ENCODE data around the gene SORCS2.

The SORCS2 gene

DNA sequence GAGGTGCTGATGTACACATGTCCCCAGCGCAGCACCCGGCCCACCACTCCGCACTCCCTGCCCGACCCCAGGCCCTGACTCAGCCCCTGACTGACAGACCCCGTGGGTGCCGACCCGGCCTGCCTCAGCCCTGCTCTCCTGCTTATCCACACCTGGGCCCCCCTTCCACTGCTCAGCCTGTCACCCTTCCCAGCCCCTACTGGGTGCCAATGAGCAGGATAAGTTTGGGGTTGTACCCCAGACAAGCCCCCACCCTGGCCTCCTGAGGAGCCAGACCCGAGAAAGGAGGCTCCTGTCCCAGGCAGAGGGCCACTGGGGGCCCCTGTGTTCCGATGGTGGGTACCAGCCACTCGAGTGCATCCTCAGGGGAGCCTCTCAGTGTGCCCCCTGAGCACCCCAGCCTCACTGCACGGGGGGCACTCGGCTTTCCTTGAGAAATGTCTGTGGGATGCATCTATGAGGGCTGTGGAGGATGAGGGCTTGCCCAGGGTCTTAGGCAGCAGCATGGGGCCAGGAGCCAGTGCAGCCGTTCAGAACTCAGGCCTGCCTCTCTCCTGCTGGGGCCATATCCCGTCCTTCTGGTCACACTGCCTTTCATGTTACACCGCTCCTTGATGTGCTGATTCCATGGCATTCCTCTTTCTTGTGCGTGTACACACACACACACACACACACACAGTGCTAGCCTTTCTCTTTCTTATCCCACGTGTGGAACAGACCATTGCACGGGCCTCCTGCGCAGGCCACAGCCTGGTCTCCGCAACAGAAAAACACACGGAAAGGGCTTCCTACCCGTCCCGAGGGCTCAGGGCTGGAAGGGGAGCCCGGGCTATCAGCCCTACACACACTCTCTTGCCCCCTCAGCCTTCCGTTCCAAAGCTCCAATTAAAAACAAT is 462.5 kb downstream of the SORCS2 start:
- Histone ChIP-seq H3K4me3 (ENCODE audit: low read depth, low read length) (no peak overlapping the region), H3K36me3 (ENCODE audit: control insufficient read depth in 2 of 2, insufficient read depth in 1 of 2, low read length in 2 of 2) (no peaks in the 10 kb centered on the region), H3K27ac (ENCODE audit: extremely low read depth, low read depth, low read length) (no peak overlapping the region), H3K4me1 (ENCODE audit: control insufficient read depth, insufficient read depth, low read length) (no peaks in the 10 kb centered on the region), H3K9me3 (ENCODE audit: control insufficient read depth, insufficient read depth, low read depth, low read length) (no peaks in the 10 kb centered on the region)
- TF ChIP-seq BCL11A (tag by site-specific recombination; IDR thresholded peaks at IDR 0.05; ENCODE audit: low read depth) (no peak), ZNF302 (tag by site-specific recombination; IDR thresholded peaks at IDR 0.05; ENCODE audit: low read depth) (no peak), BCL11B (tag by site-specific recombination; IDR thresholded peaks at IDR 0.05; ENCODE audit: low read depth) (no peak), ZNF239 (tag by site-specific recombination; IDR thresholded peaks at IDR 0.05) (no peak), ZFP37 (tag by site-specific recombination; IDR thresholded peaks at IDR 0.05) (no peak), ZBTB49 (tag by site-specific recombination; IDR thresholded peaks at IDR 0.05; ENCODE audit: low read depth) (no peak), ZNF133 (tag by site-specific recombination; IDR thresholded peaks at IDR 0.05) (no peak), ZNF549 (tag by site-specific recombination; IDR thresholded peaks at IDR 0.05) (no peak), ZNF777 (tag by site-specific recombination; IDR thresholded peaks at IDR 0.05; ENCODE audit: borderline replicate concordance) (no peak), ZNF473 (tag by site-specific recombination; IDR thresholded peaks at IDR 0.05) (no peak), ZNF2 (tag by site-specific recombination; IDR thresholded peaks at IDR 0.05) (no peak)
- POLR2A ChIA-PET: no interaction called here
- CTCF ChIA-PET: no interaction called here

- ChIA-PET POLR2A (no interaction called here), CTCF (interaction anchor here (0.5 kb wide), 1 partner anchor 681 kb away, joined by 4 read pairs; no protein-coding TSS in a partner anchor)
- Histone ChIP-seq H3K4me3 (ENCODE audit: low read depth, low read length) (no peak overlapping the region), H3K9me3 (ENCODE audit: control insufficient read depth, insufficient read depth, low read depth, low read length) (no peaks in the 10 kb centered on the region), H3K4me1 (ENCODE audit: control insufficient read depth, insufficient read depth, low read length) (no peaks in the 10 kb centered on the region), H3K27ac (ENCODE audit: extremely low read depth, low read depth, low read length) (no peak overlapping the region), H3K36me3 (ENCODE audit: control insufficient read depth in 2 of 2, insufficient read depth in 1 of 2, low read length in 2 of 2) (no peaks in the 10 kb centered on the region)
- no peak for TF ChIP-seq ZNF19 (tag by site-specific recombination; IDR thresholded peaks at IDR 0.05; ENCODE audit: low read depth)
- TF ChIP-seq ZNF112 (tag by site-specific recombination; IDR thresholded peaks at IDR 0.05): no peak
- no peak for TF ChIP-seq SP2 (tag by site-specific recombination; IDR thresholded peaks at IDR 0.05)
- no peak for TF ChIP-seq ZNF514 (tag by site-specific recombination; IDR thresholded peaks at IDR 0.05)
- no peak for TF ChIP-seq ZNF704 (tag by site-specific recombination; IDR thresholded peaks at IDR 0.05)
- TF ChIP-seq, protein P1, sequence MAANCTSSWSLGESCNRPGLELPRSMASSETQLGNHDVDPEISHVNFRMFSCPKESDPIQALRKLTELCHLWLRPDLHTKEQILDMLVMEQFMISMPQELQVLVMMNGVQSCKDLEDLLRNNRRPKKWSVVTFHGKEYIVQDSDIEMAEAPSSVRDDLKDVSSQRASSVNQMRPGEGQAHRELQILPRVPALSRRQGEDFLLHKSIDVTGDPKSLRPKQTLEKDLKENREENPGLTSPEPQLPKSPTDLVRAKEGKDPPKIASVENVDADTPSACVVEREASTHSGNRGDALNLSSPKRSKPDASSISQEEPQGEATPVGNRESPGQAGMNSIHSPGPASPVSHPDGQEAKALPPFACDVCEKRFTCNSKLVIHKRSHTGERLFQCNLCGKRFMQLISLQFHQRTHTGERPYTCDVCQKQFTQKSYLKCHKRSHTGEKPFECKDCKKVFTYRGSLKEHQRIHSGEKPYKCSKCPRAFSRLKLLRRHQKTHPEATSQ (tag by site-specific recombination; IDR thresholded peaks at IDR 0.05): no peak
- no peak for TF ChIP-seq ZNF585B (tag by site-specific recombination; IDR thresholded peaks at IDR 0.05)
- no peak for TF ChIP-seq ZNF404 (tag by site-specific recombination; IDR thresholded peaks at IDR 0.05)
- TF ChIP-seq KLF7 (tag by site-specific recombination; IDR thresholded peaks at IDR 0.05; ENCODE audit: borderline replicate concordance): no peak
- no peak for TF ChIP-seq REPIN1 (tag by site-specific recombination; IDR thresholded peaks at IDR 0.05; ENCODE audit: low read depth)
These were observed 463.3 kb downstream of the SORCS2 start for GRCh38 chr4:7655511-7656243.

Data from HEK293 (cell line).